Subcutaneous adipose tissue (tissue), 4 donors: Measurements from ENCODE around the gene PHYKPL. TPM values are rescaled to one million over a fixed set of nuclear protein-coding genes. Genes with fewer than 3 reads are reported as not detected.

Experiments
- total RNA-seq, 4 donors: library from RNA; depleted of rRNA; stranded (reverse); fragments of >200 nt; gene quantifications; one replicate each; pipeline ENCODE4 v1.1.0, GENCODE V29; 2016
- TF ChIP-seq, protein P1 (sequence below): fragments of 450-650 bp; IDR thresholded peaks from one replicate; pipeline ENCODE4 v1.5.1; 2016; ENCODE audit warnings: low read depth, mild to moderate bottlenecking, control low read depth, antibody characterized with exemption, moderate library complexity

PHYKPL gene
- total RNA-seq, 4 donors from 2014 or later: 47.8 to 102 (median 73.3) TPM

DNA sequence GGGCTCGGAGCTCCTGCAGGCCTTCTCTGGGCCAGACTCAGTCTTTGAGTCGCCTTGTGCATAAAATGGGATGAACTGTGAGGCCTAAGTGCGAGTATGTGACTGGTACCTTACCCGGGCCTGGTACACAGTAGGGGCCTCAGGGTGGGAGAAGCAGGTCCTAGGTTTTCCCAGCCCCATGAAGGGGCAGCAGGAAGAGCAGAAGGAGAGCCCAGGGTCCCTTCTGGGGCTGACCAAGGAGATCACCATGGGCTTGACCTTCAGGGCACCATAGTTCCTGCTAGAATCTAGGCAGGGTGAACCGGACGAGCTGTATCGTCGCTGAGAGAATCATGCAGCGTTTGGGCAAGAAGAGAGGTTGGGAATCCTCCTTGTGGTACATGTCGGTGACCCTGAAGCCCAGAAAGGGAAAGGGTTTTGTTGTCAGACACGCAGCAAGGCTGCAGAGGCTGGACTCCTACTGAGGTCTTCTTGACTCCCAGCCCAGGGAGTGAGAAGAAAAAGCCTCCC is 373 bp upstream of the PHYKPL start:
- TF ChIP-seq, protein P1, sequence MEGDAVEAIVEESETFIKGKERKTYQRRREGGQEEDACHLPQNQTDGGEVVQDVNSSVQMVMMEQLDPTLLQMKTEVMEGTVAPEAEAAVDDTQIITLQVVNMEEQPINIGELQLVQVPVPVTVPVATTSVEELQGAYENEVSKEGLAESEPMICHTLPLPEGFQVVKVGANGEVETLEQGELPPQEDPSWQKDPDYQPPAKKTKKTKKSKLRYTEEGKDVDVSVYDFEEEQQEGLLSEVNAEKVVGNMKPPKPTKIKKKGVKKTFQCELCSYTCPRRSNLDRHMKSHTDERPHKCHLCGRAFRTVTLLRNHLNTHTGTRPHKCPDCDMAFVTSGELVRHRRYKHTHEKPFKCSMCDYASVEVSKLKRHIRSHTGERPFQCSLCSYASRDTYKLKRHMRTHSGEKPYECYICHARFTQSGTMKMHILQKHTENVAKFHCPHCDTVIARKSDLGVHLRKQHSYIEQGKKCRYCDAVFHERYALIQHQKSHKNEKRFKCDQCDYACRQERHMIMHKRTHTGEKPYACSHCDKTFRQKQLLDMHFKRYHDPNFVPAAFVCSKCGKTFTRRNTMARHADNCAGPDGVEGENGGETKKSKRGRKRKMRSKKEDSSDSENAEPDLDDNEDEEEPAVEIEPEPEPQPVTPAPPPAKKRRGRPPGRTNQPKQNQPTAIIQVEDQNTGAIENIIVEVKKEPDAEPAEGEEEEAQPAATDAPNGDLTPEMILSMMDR: no peak

DNA sequence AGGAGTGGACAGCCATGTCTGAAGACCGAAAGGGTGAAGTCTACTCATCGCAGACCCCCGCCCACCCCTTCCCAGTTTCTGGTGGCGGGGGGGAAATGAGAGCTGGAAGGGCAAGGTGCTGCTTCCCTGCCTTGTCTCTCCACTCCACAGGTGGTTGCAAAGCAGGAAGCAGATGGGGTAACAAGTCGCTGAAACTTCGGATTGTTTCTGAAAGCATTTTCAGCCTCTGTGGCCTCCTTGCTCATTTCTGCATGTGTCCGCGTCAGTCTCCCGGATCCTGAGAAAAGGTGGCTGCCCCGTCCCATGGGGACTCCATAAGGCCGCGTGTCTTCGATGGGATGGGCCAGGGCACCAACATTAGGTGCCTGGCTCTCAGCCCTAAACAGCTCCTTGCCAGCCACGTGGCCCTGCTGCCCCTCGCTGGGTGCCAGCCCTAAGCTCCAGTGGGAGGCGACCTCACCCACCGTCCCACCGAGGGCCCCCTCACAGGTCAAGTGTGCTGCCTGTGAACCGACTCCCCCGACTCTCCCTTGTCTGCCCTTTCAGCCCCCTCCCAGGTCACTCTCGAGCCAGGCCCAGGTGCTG is 971 bp downstream of the PHYKPL start:
- TF ChIP-seq, protein P1: no peak

DNA sequence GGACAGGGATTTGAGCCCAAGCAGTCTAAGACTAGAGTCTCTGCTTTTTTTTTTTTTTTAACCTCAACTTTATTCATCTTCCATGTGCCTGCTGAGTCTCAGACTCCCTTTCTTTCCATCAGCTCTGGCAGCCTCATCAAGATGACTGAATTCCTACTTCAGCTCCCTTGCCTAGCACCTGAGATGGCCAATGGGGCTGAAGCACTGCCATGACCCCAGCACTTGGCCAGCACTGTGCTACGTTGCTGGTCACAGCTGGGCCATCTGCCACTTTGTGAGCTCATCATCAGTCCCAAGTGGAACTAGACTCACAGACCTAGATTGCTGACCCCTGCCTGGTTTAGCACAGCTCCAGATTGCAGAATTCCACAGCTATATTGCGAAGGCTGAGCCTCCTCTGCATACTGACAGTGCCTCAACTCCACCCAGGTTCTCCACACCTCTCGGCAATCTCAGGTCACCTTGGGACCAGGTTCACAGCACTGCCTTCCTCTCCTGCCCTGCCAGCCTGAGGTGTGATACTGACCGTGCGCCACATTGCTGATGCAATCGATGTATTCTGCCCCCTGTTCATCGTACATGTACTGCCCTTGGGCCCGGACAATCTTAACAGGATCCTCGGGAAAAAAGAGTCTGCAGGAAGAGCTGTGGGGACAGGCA is 1.6 kb downstream of the PHYKPL start:
- TF ChIP-seq, protein P1: no peak

DNA sequence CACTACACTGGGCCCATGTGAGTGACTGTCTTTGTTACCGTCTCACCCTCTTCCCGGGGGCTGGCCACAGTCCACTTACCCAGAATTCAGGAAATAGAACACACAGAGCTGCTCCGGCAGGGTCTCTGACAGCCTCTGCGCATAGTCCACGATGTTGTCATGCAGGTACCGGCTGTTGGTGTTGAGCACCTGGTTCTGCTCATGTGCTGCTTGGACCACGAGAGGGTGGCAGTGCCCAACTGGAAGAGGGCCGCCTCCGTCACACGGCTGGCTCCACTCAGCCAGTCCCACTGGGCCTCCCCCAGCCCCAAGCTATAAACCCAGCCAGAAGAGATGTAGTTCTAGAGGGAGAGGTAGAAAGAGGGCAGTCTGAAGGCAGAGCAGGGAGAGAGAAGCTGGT is 2.7 kb downstream of the PHYKPL start:
- TF ChIP-seq, protein P1: no peak

DNA sequence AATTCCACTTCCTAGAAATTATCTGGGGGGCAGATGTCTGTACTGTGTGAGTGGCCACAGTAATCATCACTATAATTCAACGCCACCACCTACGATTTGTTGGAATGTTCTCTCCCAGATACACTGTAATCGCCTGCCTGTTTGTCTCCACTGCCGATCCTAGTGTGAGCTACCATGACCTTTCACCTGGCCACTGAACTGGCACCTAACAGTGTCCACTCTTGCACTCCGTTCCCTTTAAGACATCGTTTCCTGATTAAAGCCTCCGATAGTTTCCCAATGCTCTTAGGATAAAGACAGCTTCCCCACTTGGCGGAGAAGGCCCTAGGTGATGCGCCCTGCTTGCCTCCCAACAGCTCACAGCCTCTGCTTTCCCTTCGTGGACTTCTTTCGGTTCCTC is 4.0 kb downstream of the PHYKPL start:
- TF ChIP-seq, protein P1: no peak

DNA sequence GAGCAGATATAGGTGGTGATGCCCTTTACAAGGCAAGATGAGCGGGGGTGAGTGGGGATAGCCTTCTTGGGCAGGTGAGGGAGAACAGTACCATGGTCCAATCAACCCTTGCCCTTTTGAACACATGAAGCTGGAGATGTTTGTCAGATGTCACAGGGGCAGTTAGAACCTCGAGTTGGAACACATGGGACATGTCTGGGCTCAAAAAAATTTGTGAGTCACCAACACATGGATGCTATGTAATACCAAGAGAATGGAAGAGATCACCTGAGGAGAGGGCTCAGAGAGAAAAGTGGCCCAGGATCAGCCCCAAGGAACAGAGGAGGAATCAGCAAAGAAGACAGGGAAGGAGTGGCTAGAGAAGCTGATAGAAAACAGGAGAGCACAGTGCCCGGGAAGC is 4.7 kb downstream of the PHYKPL start:
- TF ChIP-seq, protein P1: no peak

DNA sequence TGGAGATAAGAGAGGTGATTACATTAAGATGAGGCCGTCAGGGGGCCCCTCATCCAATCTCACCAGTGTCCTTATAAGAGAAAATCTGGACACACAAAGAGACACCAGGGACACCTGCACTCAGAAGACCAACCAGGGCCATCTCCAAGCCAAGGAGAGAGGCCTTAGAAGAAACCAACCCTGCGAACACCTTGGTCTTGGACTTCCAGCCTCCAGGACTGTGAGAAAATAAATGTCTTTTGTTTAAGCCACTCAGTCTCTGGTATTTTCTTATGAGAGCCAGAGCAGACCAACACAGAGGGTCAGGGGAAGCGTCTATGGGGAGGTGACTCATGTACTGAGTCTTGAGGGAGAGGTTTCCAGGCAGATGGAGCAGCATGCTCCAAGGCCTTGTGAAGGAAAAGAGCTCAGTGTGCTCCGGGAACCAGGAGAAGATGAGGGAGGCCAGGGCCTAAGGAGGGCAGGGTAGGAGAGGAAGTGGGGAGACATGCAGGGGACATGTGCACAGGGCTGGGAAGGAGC is 5.4 kb downstream of the PHYKPL start:
- TF ChIP-seq, protein P1: no peak
